SK-N-SH treated with all-trans-retinoic acid at 6 μM for 48 hours (cell line): ENCODE data around the gene QSOX1.

Experiments used
- ATAC-seq: fragments of 200-7000 bp; cut with Tn5 transposase; 3 replicates; pipeline ENCODE4 v1.9.1; 2020; ENCODE audit warnings: mild to moderate bottlenecking, moderate library complexity
- ARNTL ChIP-seq: fragments of 450-650 bp; formaldehyde crosslinking; IDR thresholded peaks from 2 replicates; pipeline ENCODE4 v1.5.0; 2020; ENCODE audit warnings: low read depth, mild to moderate bottlenecking, moderate library complexity, borderline replicate concordance
- BACH2 ChIP-seq: fragments of 250-450 bp; sonication (Bioruptor Pico); IDR thresholded peaks from 2 replicates; pipeline ENCODE4 v1.9.0; 2021; ENCODE audit warnings: mild to moderate bottlenecking, borderline replicate concordance
- CSDC2 ChIP-seq: fragments of 250-450 bp; sonication (Bioruptor Pico); IDR thresholded peaks from 2 replicates; pipeline ENCODE4 v1.5.0; 2020; ENCODE audit warnings: mild to moderate bottlenecking, moderate library complexity
- CSRNP3 ChIP-seq: fragments of 250-450 bp; sonication (Bioruptor Pico); IDR thresholded peaks from 2 replicates; pipeline ENCODE4 v1.5.1; 2021; ENCODE audit warnings: mild to moderate bottlenecking, moderate library complexity
- ESRRG ChIP-seq: fragments of 250-450 bp; sonication (Bioruptor Pico); IDR thresholded peaks from 2 replicates; pipeline ENCODE4 v1.6.1; 2021; ENCODE audit warnings: mild to moderate bottlenecking
- GLIS3 ChIP-seq: fragments of 250-450 bp; sonication (Bioruptor Pico); IDR thresholded peaks from 2 replicates; pipeline ENCODE4 v1.5.0; 2020; ENCODE audit warnings: mild to moderate bottlenecking, moderate library complexity
- OSR1 ChIP-seq: fragments of 250-450 bp; sonication (Bioruptor Pico); IDR thresholded peaks from 2 replicates; pipeline ENCODE4 v1.8.0; 2022; ENCODE audit warnings: moderate library complexity, mild to moderate bottlenecking, inconsistent platforms
- PATZ1 ChIP-seq: fragments of 250-450 bp; sonication (Bioruptor Pico); IDR thresholded peaks from 2 replicates; pipeline ENCODE4 v1.8.0; 2020; ENCODE audit warnings: mild to moderate bottlenecking, moderate library complexity, borderline replicate concordance
- POU6F1 ChIP-seq: fragments of 250-450 bp; sonication (Bioruptor Pico); IDR thresholded peaks from 2 replicates; pipeline ENCODE4 v1.8.0; 2021; ENCODE audit warnings: low read depth, mild to moderate bottlenecking, moderate library complexity, borderline replicate concordance
- RARB ChIP-seq: fragments of 250-450 bp; sonication (Bioruptor Pico); IDR thresholded peaks from 2 replicates; pipeline ENCODE4 v1.8.0; 2021; ENCODE audit warnings: mild to moderate bottlenecking, moderate library complexity
- SNAI2 ChIP-seq: fragments of 250-450 bp; sonication (Bioruptor Pico); IDR thresholded peaks from 2 replicates; pipeline ENCODE4 v1.5.0; 2020; ENCODE audit warnings: mild to moderate bottlenecking, moderate library complexity
- TCF4 ChIP-seq: fragments of 250-450 bp; sonication (Bioruptor Pico); IDR thresholded peaks from 2 replicates; pipeline ENCODE4 v1.8.0; 2021; ENCODE audit warnings: mild to moderate bottlenecking, moderate library complexity, borderline replicate concordance
- TSHZ2 ChIP-seq: fragments of 250-450 bp; sonication (Bioruptor Pico); IDR thresholded peaks from 2 replicates; pipeline ENCODE4 v1.5.0; 2020; ENCODE audit warnings: mild to moderate bottlenecking, moderate library complexity
- ZFP3 ChIP-seq: fragments of 250-450 bp; sonication (Bioruptor Pico); IDR thresholded peaks from 2 replicates; pipeline ENCODE4 v1.5.0; 2020; ENCODE audit warnings: mild to moderate bottlenecking, moderate library complexity
- ZNF565 ChIP-seq: fragments of 450-650 bp; formaldehyde crosslinking; conservative IDR thresholded peaks from 2 replicates; pipeline ENCODE4 v1.5.0; 2020; ENCODE audit warnings: low read depth, mild to moderate bottlenecking, moderate library complexity
- TF ChIP-seq, protein P1 (sequence below): fragments of 250-450 bp; sonication (Bioruptor Pico); IDR thresholded peaks from 2 replicates; pipeline ENCODE4 v1.5.1; 2020; ENCODE audit warnings: low read depth, mild to moderate bottlenecking, moderate library complexity

The QSOX1 gene

GRCh38 chr1:180247580-180247979 is 92.9 kb downstream of the QSOX1 start:
- ATAC-seq: no peak

DNA sequence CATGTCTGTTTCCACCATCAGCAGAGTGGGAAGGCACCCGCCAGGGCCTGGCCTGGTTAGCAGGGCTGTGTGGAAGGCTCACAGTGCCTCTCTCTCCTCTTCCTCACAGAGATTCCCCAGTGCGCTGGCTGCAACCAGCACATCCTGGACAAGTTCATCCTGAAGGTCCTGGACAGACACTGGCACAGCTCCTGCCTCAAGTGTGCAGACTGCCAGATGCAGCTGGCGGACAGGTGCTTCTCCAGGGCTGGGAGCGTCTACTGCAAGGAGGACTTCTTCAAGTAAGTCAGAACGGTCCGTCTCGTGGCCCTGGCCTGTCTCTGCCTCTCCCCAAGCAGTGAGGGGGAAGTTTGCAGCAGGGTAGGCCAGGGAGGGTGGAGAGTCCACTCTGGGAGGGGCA is 93.5 kb downstream of the QSOX1 start:
- TF ChIP-seq OSR1 (CRISPR knock-in tag) (no peak), GLIS3 (CRISPR knock-in tag) (no peak), BACH2 (CRISPR knock-in tag) (no peak), PATZ1 (CRISPR knock-in tag) (no peak), RARB (CRISPR knock-in tag) (no peak), CSRNP3 (no peak), POU6F1 (CRISPR knock-in tag) (no peak), ZFP3 (no peak), CSDC2 (CRISPR knock-in tag) (no peak), ARNTL (CRISPR knock-in tag) (no peak), ZNF565 (CRISPR knock-in tag) (no peak)
- TF ChIP-seq, protein P1, sequence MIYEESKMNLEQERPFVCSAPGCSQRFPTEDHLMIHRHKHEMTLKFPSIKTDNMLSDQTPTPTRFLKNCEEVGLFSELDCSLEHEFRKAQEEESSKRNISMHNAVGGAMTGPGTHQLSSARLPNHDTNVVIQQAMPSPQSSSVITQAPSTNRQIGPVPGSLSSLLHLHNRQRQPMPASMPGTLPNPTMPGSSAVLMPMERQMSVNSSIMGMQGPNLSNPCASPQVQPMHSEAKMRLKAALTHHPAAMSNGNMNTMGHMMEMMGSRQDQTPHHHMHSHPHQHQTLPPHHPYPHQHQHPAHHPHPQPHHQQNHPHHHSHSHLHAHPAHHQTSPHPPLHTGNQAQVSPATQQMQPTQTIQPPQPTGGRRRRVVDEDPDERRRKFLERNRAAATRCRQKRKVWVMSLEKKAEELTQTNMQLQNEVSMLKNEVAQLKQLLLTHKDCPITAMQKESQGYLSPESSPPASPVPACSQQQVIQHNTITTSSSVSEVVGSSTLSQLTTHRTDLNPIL (CRISPR knock-in tag): no peak

More at GRCh38 chr1:180247580-180247979, 92.9 kb downstream of the QSOX1 start:
- no peak for TF ChIP-seq ESRRG (CRISPR knock-in tag)

GRCh38 chr1:180248731-180249681 is 94.3 kb downstream of the QSOX1 start:
- TF ChIP-seq SNAI2 (CRISPR knock-in tag) (no peak), ESRRG (CRISPR knock-in tag) (no peak), TSHZ2 (CRISPR knock-in tag) (no peak), RARB (CRISPR knock-in tag) (no peak), BACH2 (CRISPR knock-in tag) (no peak), ZNF565 (CRISPR knock-in tag) (no peak), ZFP3 (no peak), TCF4 (CRISPR knock-in tag) (no peak)
- TF ChIP-seq, protein P1 (CRISPR knock-in tag): no peak
- TF ChIP-seq, all 23 proteins: peak for 0
- no peak for ATAC-seq

More for the DNA sequence above, 93.5 kb downstream of the QSOX1 start:
- ATAC-seq: no peak
